A549 treated with CpdA at 1 μM for 4 hours (cell line): Measurements from ENCODE around the gene MCM10. TPM values are rescaled to one million over a fixed set of nuclear protein-coding genes. Genes with fewer than 3 reads are reported as not detected.

Experiments used
- total RNA-seq: library from RNA; stranded (reverse); fragments of 200-300 nt; extraction: Qiagen RNA extraction; gene quantifications from 5 replicates; pipeline ENCODE4 v1.2.3, GENCODE V29; 2022; ENCODE audit warnings: low read depth

The MCM10 gene
- total RNA-seq, result 21.6 to 30.8 TPM (median 23.2 TPM) in 5 replicates

DNA sequence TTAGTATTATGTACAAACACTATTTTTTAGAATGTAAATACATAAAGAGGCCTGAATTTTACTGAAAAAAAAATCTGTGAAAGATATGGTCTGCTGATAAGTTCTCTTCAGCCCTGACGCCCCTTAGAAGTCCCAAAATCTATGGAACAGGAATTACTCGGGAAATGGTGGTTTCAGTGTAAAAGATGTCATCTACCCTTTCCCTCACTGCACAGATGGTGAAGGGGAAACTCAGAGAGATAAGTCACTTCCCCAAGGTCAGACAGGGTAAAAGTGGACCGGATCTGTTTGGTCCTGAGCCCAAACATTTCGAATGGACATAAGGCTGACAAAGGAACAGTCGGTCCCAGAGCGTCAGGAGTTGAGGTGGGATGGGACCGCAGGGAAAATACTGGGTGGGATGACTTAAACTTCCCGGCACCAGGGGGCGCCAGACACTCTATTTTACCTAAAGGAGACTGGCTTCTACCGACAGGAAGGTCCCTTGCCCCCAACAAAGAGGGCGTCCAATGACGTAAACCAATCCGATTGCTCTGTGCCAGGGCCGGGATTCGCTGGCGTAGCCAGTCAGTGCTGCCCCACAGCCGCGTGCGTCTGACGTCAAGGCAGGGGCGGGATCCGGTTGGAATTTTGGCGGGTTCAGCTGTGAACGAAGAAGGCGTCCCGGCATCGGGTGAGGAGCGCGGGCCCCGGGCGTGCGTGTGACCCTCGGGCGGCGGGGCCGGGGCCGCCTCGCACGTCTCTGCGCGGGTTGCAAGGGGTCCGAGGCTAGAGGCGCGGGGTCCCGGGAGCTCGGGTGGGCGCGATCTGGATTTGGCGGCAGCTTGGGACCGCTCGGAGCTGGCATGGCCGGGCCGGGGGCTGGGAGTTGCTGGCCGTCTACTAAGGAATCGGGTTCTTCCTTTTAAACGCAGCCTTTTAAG lies at the start of gene MCM10:
TSS of gene MCM10 (plus strand) at position 625 of the 923 bp plus-strand sequence. CDS start 2,645 bp downstream, outside the sequence.

DNA sequence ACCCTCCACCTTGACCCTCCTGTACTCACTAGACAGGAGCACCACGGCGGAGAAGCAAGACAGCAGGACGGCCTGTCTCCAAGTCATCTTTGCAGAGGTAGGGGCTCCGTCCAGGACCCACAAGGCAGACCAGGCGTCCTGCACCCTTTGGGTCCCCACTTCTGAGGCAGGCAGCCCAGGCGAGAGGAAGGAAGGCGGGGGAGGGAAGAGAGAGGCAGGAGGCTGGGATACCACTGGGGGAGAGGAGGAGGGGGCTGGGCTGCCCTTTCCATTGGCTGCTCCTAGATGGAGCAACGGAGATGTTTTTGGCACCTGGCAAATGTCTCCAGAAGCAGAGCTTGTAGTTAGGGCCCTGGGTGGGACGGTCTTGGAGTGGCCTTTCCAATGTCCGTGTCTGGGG lies 72.8 kb downstream of the MCM10 start, which contains the start of gene UCMA:
TSS of gene UCMA (minus strand) at position 203 of the 400 bp plus-strand sequence. CDS start at position 87, 116 bp downstream.

Other genes with a start within 250 kb of the MCM10 start
- 0.57 to 0.94 TPM (median 0.89 TPM) in 5 replicates for gene CCDC3, start 159.8 kb upstream of the MCM10 start, total RNA-seq
- gene OPTN, start 61.4 kb upstream of the MCM10 start, total RNA-seq, result 51.3 to 64.3 TPM (median 55.8 TPM) in 5 replicates
- not detected in 5 replicates for gene UCMA, start 72.8 kb downstream of the MCM10 start, total RNA-seq
- gene PHYH, start 138.5 kb downstream of the MCM10 start, total RNA-seq, result 28.8 to 38.7 TPM (median 31.2 TPM) in 5 replicates
- gene SEPHS1, start 186.7 kb downstream of the MCM10 start, total RNA-seq, result 66.2 to 89.7 TPM (median 69.5 TPM) in 5 replicates